NOMO-1 treated with dmso at 0.1 percent for 144 hours (cell line): ENCODE results near the gene MCU.
"Not testable (repeated sequence)": the region's sequence is repeated elsewhere in the genome, so short reads cannot be mapped to it uniquely, and the experiment has no call there.

Experiments used
- DNase-seq: peaks from one replicate; lab custom pipeline; 2025; ENCODE audit not compliant: unreplicated experiment; lab: John Stamatoyannopoulos, UW

The MCU gene

GRCh38 chr10:72691863-72692743 lies at the start of gene MCU:
Gene MCU (plus strand): TSS chr10:72692143. CDS start chr10:72692152, 9 bp downstream.
- DNase-seq: peak; percentile 90

GRCh38 chr10:72642318-72642717 lies 49.6 kb upstream of the MCU start:
- no peak for DNase-seq

- DNase-seq: no peak
Observed at GRCh38 chr10:72645263-72645858, 46.6 kb upstream of the MCU start.

- not testable (repeated sequence) for DNase-seq
Observed at GRCh38 chr10:72646971-72647370, 45.0 kb upstream of the MCU start.

- peak; percentile 16 for DNase-seq
Observed at GRCh38 chr10:72648301-72648700, 43.6 kb upstream of the MCU start.

GRCh38 chr10:72649291-72649690 lies 42.7 kb upstream of the MCU start:
- DNase-seq: peak; percentile 11

GRCh38 chr10:72653383-72654096 lies 38.4 kb upstream of the MCU start:
- no peak for DNase-seq

GRCh38 chr10:72654720-72655119 lies 37.2 kb upstream of the MCU start:
- DNase-seq: no peak

- DNase-seq: no peak
Observed at GRCh38 chr10:72658696-72659400, 33.1 kb upstream of the MCU start.

GRCh38 chr10:72659694-72660093 lies 32.2 kb upstream of the MCU start:
- no peak for DNase-seq

- no peak for DNase-seq
Observed at GRCh38 chr10:72660220-72660619, 31.7 kb upstream of the MCU start.

GRCh38 chr10:72661431-72661830 lies 30.5 kb upstream of the MCU start:
- DNase-seq: no peak

- DNase-seq: no peak
Observed at GRCh38 chr10:72663971-72664370, 28.0 kb upstream of the MCU start.

- no peak for DNase-seq
Observed at GRCh38 chr10:72665925-72666324, 26.0 kb upstream of the MCU start.

- DNase-seq: no peak
Observed at GRCh38 chr10:72667207-72667864, 24.6 kb upstream of the MCU start.

- no peak for DNase-seq
Observed at GRCh38 chr10:72673280-72673679, 18.7 kb upstream of the MCU start.

- not testable (repeated sequence) for DNase-seq
Observed at GRCh38 chr10:72674174-72674573, 17.8 kb upstream of the MCU start.

- no peak for DNase-seq
Observed at GRCh38 chr10:72679838-72680241, 12.1 kb upstream of the MCU start.

- DNase-seq: no peak
Observed at GRCh38 chr10:72682638-72683037, 9.3 kb upstream of the MCU start.

- DNase-seq: no peak
Observed at GRCh38 chr10:72685264-72685921, 6.5 kb upstream of the MCU start.
